ENCODE measurements around the gene SYTL3. TPM values are rescaled to one million over a fixed set of nuclear protein-coding genes. Genes with fewer than 3 reads are reported as not detected.
A peak's percentile ranks its signal among the peaks of the same experiment; 100 is the strongest.

Gene SYTL3
- total RNA-seq, 1 donor from 2014 or later, result 6.0 TPM

DNA sequence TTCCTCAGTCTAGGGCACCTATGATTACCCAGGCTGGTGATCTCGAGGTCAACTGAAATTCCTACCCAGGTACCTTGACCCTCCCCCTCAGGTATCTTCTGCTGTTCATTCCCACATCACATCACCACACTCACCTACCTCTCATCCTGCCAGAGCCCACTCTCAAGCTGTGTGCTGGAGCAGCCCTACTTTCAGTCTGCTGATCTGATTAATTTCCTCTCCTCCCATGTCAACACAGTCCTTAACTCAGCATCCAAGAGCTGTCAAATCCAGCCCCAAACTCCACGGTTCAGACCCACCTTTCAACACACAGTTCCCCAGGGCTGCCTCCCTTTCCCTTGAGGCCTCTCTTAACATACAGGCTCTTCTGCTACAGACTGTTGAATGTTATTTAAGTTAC is 126.9 kb downstream of the SYTL3 start:
- POLR2A ChIA-PET, result interaction anchor here (0.8 kb wide), 2 partner anchors 61 to 93 kb away, joined by 3 read pairs; no protein-coding TSS in a partner anchor
- H3K9me3 Mint-ChIP-seq, result no peaks in the 10 kb centered on the region
- H3K27me3 Mint-ChIP-seq, result no peaks in the 10 kb centered on the region
- no peak overlapping the region for H3K4me3 Mint-ChIP-seq
- TF ChIP-seq, protein P1, sequence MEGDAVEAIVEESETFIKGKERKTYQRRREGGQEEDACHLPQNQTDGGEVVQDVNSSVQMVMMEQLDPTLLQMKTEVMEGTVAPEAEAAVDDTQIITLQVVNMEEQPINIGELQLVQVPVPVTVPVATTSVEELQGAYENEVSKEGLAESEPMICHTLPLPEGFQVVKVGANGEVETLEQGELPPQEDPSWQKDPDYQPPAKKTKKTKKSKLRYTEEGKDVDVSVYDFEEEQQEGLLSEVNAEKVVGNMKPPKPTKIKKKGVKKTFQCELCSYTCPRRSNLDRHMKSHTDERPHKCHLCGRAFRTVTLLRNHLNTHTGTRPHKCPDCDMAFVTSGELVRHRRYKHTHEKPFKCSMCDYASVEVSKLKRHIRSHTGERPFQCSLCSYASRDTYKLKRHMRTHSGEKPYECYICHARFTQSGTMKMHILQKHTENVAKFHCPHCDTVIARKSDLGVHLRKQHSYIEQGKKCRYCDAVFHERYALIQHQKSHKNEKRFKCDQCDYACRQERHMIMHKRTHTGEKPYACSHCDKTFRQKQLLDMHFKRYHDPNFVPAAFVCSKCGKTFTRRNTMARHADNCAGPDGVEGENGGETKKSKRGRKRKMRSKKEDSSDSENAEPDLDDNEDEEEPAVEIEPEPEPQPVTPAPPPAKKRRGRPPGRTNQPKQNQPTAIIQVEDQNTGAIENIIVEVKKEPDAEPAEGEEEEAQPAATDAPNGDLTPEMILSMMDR (IDR thresholded peaks at IDR 0.05), result no peak
- DNase-seq (no peak), ATAC-seq (ENCODE audit: low read depth) (no peak)
- peaks cover 92% of the 10 kb centered on the region for H3K36me3 Mint-ChIP-seq (ENCODE audit: low read depth)
- CTCF ChIA-PET, result interaction anchor here (0.8 kb wide), 1 partner anchor 16 kb away, joined by 3 read pairs; no protein-coding TSS in a partner anchor
- peak overlapping the region; percentile 22 for H3K27ac Mint-ChIP-seq
- H3K4me1 Mint-ChIP-seq, result peaks cover 2% of the 10 kb centered on the region
- intact Hi-C loops (cut with micrococcal nuclease), result no loop called here

DNA sequence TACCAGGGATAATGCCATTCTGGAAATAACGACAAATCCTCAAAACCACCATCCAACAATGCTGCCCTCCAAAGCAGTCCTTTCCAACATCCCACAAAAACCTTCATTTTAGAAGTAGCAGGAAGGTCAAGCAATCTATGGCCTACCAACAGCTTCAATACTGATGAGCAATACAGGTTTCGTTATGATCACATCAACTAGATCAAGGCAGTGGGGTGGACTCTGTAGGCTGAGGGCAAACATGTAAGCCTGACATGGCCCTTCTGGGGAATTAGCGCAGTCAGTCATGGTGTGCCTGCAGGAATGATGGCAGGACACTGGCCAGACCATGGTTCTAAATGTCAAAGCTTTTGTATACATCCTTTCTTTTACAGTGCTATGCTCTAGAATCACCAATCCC is 127.7 kb downstream of the SYTL3 start:
- intact Hi-C loops (cut with micrococcal nuclease), result no loop called here
- CTCF ChIA-PET, result no interaction called here
- no peaks in the 10 kb centered on the region for H3K27me3 Mint-ChIP-seq

DNA sequence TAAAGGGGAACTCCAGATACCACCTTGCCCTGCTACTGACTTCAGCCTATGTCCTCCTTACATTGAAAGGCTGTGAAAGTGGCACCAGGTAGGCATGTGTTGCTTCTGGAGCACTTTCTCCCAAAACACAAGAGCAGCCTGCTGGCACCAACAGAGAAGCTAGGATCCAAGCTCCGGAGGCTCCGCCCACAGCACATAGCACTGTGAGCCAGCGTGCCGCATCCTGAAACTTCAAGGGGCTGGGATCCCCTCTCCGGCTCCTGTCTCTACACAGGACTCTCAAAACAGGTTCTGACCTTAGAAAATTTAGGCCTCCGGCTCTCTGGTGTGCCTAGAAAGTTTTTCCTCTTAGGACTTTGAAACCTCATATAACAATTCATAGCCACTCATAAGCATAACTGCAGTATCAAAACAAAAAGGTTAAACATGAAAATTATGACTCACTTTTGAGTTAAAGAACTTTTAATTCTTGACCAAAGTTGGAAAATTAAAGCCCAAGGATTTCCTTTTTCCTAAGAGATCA is 128.2 kb downstream of the SYTL3 start:
- H3K4me1 Mint-ChIP-seq, result peaks cover 2% of the 10 kb centered on the region

More for the DNA sequence above, 127.7 kb downstream of the SYTL3 start:
- H3K4me3 Mint-ChIP-seq, result no peak overlapping the region
- TF ChIP-seq, protein P1 (IDR thresholded peaks at IDR 0.05), result no peak
- DNase-seq, result no peak
- peaks cover 2% of the 10 kb centered on the region for H3K4me1 Mint-ChIP-seq
- no peaks in the 10 kb centered on the region for H3K9me3 Mint-ChIP-seq
- no peak for ATAC-seq (ENCODE audit: low read depth)
- H3K36me3 Mint-ChIP-seq (ENCODE audit: low read depth), result peaks cover 92% of the 10 kb centered on the region
- POLR2A ChIA-PET, result interaction anchor here (0.8 kb wide), 1 partner anchor 62 kb away, joined by 3 read pairs; no protein-coding TSS in a partner anchor
- no peak overlapping the region for H3K27ac Mint-ChIP-seq

DNA sequence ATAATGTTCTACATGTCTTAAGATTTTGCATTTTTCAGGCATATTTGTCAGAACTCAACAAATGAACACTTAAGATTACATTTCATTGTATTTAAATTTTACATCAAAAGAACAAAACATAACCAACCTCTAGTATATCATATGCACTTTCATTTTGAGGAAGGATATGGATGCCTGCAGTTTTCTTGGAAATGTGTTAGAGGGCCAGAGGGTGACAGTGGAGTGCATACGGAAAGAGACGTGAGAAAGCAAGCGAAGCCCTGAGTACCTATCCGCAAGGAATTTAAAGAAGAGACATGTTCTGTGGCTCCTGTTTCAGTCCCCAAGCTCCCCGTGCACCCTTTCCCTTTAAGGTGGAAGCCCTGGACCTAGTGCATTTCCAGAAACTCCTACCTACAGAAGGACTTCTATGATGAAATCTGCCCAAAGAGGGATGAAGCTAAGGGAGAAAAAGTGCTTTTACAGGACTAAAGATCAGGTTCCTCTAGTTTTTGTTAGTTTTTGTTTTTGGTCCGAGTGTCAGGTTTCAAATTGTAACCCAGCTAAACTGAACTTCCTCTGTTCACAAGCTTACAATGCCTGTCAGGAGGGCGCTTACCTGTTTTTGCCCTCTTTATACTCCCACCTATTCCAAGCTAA is 130.5 kb downstream of the SYTL3 start:
- peaks cover 2% of the 10 kb centered on the region for H3K4me1 Mint-ChIP-seq
- no peak overlapping the region for H3K27ac Mint-ChIP-seq
- CTCF ChIA-PET, result interaction anchor here (0.8 to 1.2 kb wide), 2 partner anchors 13 to 77 kb away, joined by 3 to 4 read pairs; no protein-coding TSS in a partner anchor

More for the DNA sequence above, 128.2 kb downstream of the SYTL3 start:
- TF ChIP-seq, protein P1 (IDR thresholded peaks at IDR 0.05), result no peak
- Mint-ChIP-seq H3K4me3 (no peak overlapping the region), H3K27ac (peak overlapping the region; percentile 18), H3K36me3 (ENCODE audit: low read depth) (peaks cover 92% of the 10 kb centered on the region), H3K9me3 (no peaks in the 10 kb centered on the region), H3K27me3 (no peaks in the 10 kb centered on the region)
- ChIA-PET CTCF (no interaction called here), POLR2A (interaction anchor here (0.6 kb wide), 1 partner anchor 89 kb away, joined by 3 read pairs; no protein-coding TSS in a partner anchor)
- ATAC-seq (ENCODE audit: low read depth), result no peak
- DNase-seq, result no peak
- intact Hi-C loops (cut with micrococcal nuclease), result no loop called here

More for the DNA sequence above, 130.5 kb downstream of the SYTL3 start:
- intact Hi-C loops (cut with micrococcal nuclease), result no loop called here
- POLR2A ChIA-PET, result interaction anchor here (0.5 to 3.5 kb wide), 6 partner anchors 8 to 89 kb away, joined by 3 to 11 read pairs (median 3); no protein-coding TSS in a partner anchor
- ATAC-seq (ENCODE audit: low read depth) (no peak), DNase-seq (no peak)
- Mint-ChIP-seq H3K4me3 (no peak overlapping the region), H3K36me3 (ENCODE audit: low read depth) (peaks cover 92% of the 10 kb centered on the region), H3K27me3 (no peaks in the 10 kb centered on the region), H3K9me3 (no peaks in the 10 kb centered on the region)
- TF ChIP-seq, protein P1 (IDR thresholded peaks at IDR 0.05), result no peak

Measured in activated B cell treated with CpG ODN at 0.5 μM for 24 hours (primary cell).